Inflammatory macrophage treated with lipopolysaccharide for 1 hour (primary cell): ENCODE results near the gene KCNQ1OT1.

Source experiments
- DNase-seq, 2 donors: peaks; one replicate each; pipeline ENCODE4 v3.0.0-alpha.2; 2020 to 2022

Gene KCNQ1OT1

GRCh38 chr11:2736577-2737225 is 36.9 kb upstream of the KCNQ1OT1 start:
- no peak for DNase-seq

- DNase-seq, result no peak
Measured at GRCh38 chr11:2735053-2735589, 35.3 kb upstream of the KCNQ1OT1 start.

GRCh38 chr11:2734181-2735052 is 34.6 kb upstream of the KCNQ1OT1 start:
- DNase-seq, result no peak

- no peak for DNase-seq
Measured at GRCh38 chr11:2732940-2733628, 33.3 kb upstream of the KCNQ1OT1 start.

GRCh38 chr11:2732261-2732939 is 32.6 kb upstream of the KCNQ1OT1 start:
- no peak for DNase-seq

- no peak for DNase-seq
Measured at GRCh38 chr11:2731130-2732125, 31.6 kb upstream of the KCNQ1OT1 start.

GRCh38 chr11:2730272-2731129 is 30.7 kb upstream of the KCNQ1OT1 start:
- DNase-seq, result no peak

GRCh38 chr11:2729841-2730240 is 30.0 kb upstream of the KCNQ1OT1 start:
- DNase-seq, result no peak

GRCh38 chr11:2728663-2729332 is 29.0 kb upstream of the KCNQ1OT1 start:
- no peak for DNase-seq

- DNase-seq, result peak in 1 of 2 donors; percentile 6
Measured at GRCh38 chr11:2728128-2728662, 28.4 kb upstream of the KCNQ1OT1 start.

GRCh38 chr11:2726964-2727363 is 27.2 kb upstream of the KCNQ1OT1 start:
- DNase-seq, result no peak

- DNase-seq, result no peak
Measured at GRCh38 chr11:2725368-2726300, 25.8 kb upstream of the KCNQ1OT1 start.

- no peak for DNase-seq
Measured at GRCh38 chr11:2724653-2725367, 25.0 kb upstream of the KCNQ1OT1 start.

GRCh38 chr11:2724104-2724503 is 24.3 kb upstream of the KCNQ1OT1 start:
- DNase-seq, result no peak

- no peak for DNase-seq
Measured at GRCh38 chr11:2722955-2723354, 23.2 kb upstream of the KCNQ1OT1 start.

- DNase-seq, result no peak
Measured at GRCh38 chr11:2721210-2721916, 21.6 kb upstream of the KCNQ1OT1 start.
